OCI-LY7 (cell line): ENCODE data around the gene BRK1. TPM values are rescaled to one million over a fixed set of nuclear protein-coding genes. Genes with fewer than 3 reads are reported as not detected.
"Not testable (repeated sequence)": the region's sequence is repeated elsewhere in the genome, so short reads cannot be mapped to it uniquely, and the experiment has no call there.

Source experiments
- BruUV-seq: library from RNA; stranded (reverse); fragments of 400-500 nt; replicated peaks from 2 replicates; lab custom pipeline; 2021; lab: Mats Ljungman, UMichigan
- CTCF ChIA-PET: fragments of 300-600 bp; sonication (Branson Sonifier 250); formaldehyde crosslinking; loops from one replicate; lab custom pipeline; 2022; ENCODE audit warnings: antibody characterized with exemption; ENCODE audit not compliant: unreplicated experiment; lab: Charles Lee
- POLR2A ChIA-PET: fragments of 300-600 bp; sonication (Branson Sonifier 250); formaldehyde crosslinking; loops from one replicate; lab custom pipeline; 2022; ENCODE audit warnings: antibody characterized with exemption; lab: Charles Lee
- DNase-seq: peaks from one replicate; pipeline ENCODE4 v3.0.0-alpha.2; 2015; ENCODE audit warnings: low spot score
- H2AFZ ChIP-seq: fragments of 200-600 bp; sonication (generic), shearing (Covaris generic); 2 replicates; pipeline ENCODE4 v1.6.1; 2014; ENCODE audit warnings: mild to moderate bottlenecking, antibody characterized with exemption, low read length, moderate library complexity
- H3K27ac ChIP-seq: fragments of 200-600 bp; sonication (generic); 2 replicates; pipeline ENCODE4 v1.5.1; 2014; ENCODE audit warnings: mixed run types, low read depth, mild to moderate bottlenecking, moderate library complexity, low read length, inconsistent platforms; ENCODE audit not compliant: poor library complexity, severe bottlenecking
- H3K36me3 ChIP-seq: fragments of 200-600 bp; sonication (generic); 2 replicates; pipeline ENCODE4 v1.6.1; 2014; ENCODE audit warnings: mild to moderate bottlenecking, antibody characterized with exemption, low read length, moderate library complexity, mixed read lengths; ENCODE audit not compliant: insufficient read depth
- H3K4me1 ChIP-seq: fragments of 200-600 bp; sonication (generic); 2 replicates; pipeline ENCODE4 v1.5.1; 2014; ENCODE audit warnings: mild to moderate bottlenecking, low read length; ENCODE audit not compliant: insufficient read depth, poor library complexity, severe bottlenecking
- H3K4me2 ChIP-seq: fragments of 200-600 bp; sonication (generic); 2 replicates; pipeline ENCODE4 v1.6.1; 2014; ENCODE audit warnings: mild to moderate bottlenecking, low read length
- H3K4me3 ChIP-seq: fragments of 200-600 bp; sonication (generic); 2 replicates; pipeline ENCODE4 v1.5.1; 2014; ENCODE audit warnings: mild to moderate bottlenecking, low read depth, low read length; ENCODE audit not compliant: poor library complexity, severe bottlenecking
- H3K79me2 ChIP-seq: fragments of 200-600 bp; sonication (generic); 2 replicates; pipeline ENCODE4 v1.6.1; 2016; ENCODE audit warnings: low read depth, mild to moderate bottlenecking, low read length, moderate library complexity, mixed read lengths; ENCODE audit not compliant: insufficient read depth
- H3K9me2 ChIP-seq: fragments of 200-600 bp; sonication (generic); 2 replicates; pipeline ENCODE4 v1.6.1; 2016; ENCODE audit warnings: mild to moderate bottlenecking, low read length, mixed read lengths; ENCODE audit not compliant: insufficient read depth
- H3K9me3 ChIP-seq: fragments of 200-600 bp; sonication (generic); 2 replicates; pipeline ENCODE4 v1.6.1; 2014; ENCODE audit warnings: mild to moderate bottlenecking, mixed run types, low read length, mixed read lengths
- H4K20me1 ChIP-seq: fragments of 200-600 bp; sonication (generic); 2 replicates; pipeline ENCODE4 v1.6.1; 2014; ENCODE audit warnings: mild to moderate bottlenecking, antibody characterized with exemption, low read length, moderate library complexity, mixed read lengths; ENCODE audit not compliant: insufficient read depth
- EZH2phosphoT487 ChIP-seq: fragments of 200-600 bp; sonication (generic); IDR thresholded peaks from 2 replicates; pipeline ENCODE4 v1.6.1; 2018; ENCODE audit warnings: low read depth, borderline replicate concordance, mild to moderate bottlenecking, mixed run types, antibody characterized with exemption, low read length, moderate library complexity, mixed read lengths
- intact Hi-C: fragments of 100-400 bp; cut with micrococcal nuclease; formaldehyde crosslinking; loops from one replicate; pipeline ENCODE4 v1.10.0; 2022; ENCODE audit not compliant: unreplicated experiment
- total RNA-seq, 2 experiments: library from RNA; depleted of rRNA in 1 of 2; stranded (reverse); fragments of >200 nt in 1 of 2; shearing (Covaris generic) in 1 of 2; gene quantifications; 2 replicates each; pipeline ENCODE4 v1.2.3, GENCODE V29; 2014 to 2022
- TF ChIP-seq, protein P1 (sequence below): fragments of 200-600 bp; sonication (generic); conservative IDR thresholded peaks from 2 replicates; pipeline ENCODE4 v1.5.1; 2014; ENCODE audit warnings: mild to moderate bottlenecking, antibody characterized with exemption, low read length, moderate library complexity, mixed read lengths

Gene BRK1
- total RNA-seq, 2 experiments from 2014 or later = 80.4 to 102 TPM

DNA sequence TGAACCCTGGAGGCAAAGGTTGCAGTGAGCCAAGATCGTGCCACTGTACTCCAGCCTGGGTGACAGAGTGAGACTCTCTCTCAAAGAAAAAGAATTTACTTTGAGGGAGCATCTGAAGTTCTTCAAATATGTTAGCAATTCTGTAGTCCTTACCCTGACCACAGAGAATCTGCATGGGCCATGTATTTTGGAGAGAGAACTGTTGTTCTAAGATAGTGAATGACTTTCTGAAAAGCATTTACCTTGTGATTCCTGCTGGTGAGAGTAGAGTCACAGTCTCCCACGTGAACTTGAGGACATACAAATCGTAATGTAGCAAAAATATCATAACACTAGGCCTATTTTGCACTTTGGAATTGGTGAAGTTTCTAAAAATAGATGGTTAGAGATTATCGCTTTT is 3.9 kb downstream of the BRK1 start:
- TF ChIP-seq EZH2phosphoT487 = no peak
- TF ChIP-seq, protein P1, sequence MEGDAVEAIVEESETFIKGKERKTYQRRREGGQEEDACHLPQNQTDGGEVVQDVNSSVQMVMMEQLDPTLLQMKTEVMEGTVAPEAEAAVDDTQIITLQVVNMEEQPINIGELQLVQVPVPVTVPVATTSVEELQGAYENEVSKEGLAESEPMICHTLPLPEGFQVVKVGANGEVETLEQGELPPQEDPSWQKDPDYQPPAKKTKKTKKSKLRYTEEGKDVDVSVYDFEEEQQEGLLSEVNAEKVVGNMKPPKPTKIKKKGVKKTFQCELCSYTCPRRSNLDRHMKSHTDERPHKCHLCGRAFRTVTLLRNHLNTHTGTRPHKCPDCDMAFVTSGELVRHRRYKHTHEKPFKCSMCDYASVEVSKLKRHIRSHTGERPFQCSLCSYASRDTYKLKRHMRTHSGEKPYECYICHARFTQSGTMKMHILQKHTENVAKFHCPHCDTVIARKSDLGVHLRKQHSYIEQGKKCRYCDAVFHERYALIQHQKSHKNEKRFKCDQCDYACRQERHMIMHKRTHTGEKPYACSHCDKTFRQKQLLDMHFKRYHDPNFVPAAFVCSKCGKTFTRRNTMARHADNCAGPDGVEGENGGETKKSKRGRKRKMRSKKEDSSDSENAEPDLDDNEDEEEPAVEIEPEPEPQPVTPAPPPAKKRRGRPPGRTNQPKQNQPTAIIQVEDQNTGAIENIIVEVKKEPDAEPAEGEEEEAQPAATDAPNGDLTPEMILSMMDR = no peak
- ChIA-PET POLR2A (interaction anchor here (0.6 kb wide), 1 partner anchor 530 kb away, joined by 3 read pairs; no protein-coding TSS in a partner anchor), CTCF (no interaction called here)
- Histone ChIP-seq H3K4me3 (no peak overlapping the region), H3K79me2 (peaks cover 76% of the 10 kb centered on the region), H3K4me1 (peaks cover 20% of the 10 kb centered on the region), H2AFZ (no peak overlapping the region), H3K27ac (no peak overlapping the region), H3K36me3 (peaks cover 66% of the 10 kb centered on the region), H3K9me3 (no peaks in the 10 kb centered on the region), H3K9me2 (no peaks in the 10 kb centered on the region), H4K20me1 (peaks cover 14% of the 10 kb centered on the region; the same call in 1 of the 2 replicates), H3K4me2 (no peak overlapping the region)
- no TSS peak for BruUV-seq
- intact Hi-C loops = loop anchor here (5.0 kb wide), 1 partner anchor 203 kb away; the partner anchor contains the start of gene SEC13
- no peak for DNase-seq

DNA sequence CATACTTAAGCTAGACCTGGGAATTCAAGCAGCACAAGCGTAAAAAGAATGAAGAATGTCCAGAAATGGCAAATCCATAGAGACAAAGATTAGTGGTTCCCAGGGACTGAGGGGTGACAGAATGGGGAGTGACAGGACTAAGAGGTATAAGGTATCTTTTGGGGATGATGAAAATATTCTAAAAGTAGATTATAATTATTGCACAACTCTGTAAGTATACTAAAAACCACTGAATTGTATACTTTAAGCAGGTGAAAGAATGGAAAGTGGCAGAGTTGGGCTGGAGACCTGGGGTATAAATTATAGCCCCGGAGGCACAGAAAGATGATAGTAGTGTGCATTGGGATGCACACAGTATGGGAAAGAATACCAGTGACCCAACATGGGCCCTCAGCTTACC is 5.6 kb downstream of the BRK1 start:
- ChIA-PET POLR2A (interaction anchor here (0.5 to 0.9 kb wide), 2 partner anchors 11 to 133 kb away, joined by 3 read pairs; no protein-coding TSS in a partner anchor), CTCF (no interaction called here)
- Histone ChIP-seq H3K4me1 (peaks cover 20% of the 10 kb centered on the region), H2AFZ (no peak overlapping the region), H3K79me2 (peaks cover 75% of the 10 kb centered on the region), H3K36me3 (peaks cover 82% of the 10 kb centered on the region), H3K4me3 (no peak overlapping the region), H4K20me1 (peaks cover 12% of the 10 kb centered on the region; the same call in 1 of the 2 replicates), H3K4me2 (no peak overlapping the region), H3K9me3 (no peaks in the 10 kb centered on the region), H3K27ac (no peak overlapping the region), H3K9me2 (no peaks in the 10 kb centered on the region)
- no peak for TF ChIP-seq EZH2phosphoT487
- TF ChIP-seq, protein P1 = no peak
- DNase-seq = no peak
- intact Hi-C loops = no loop called here
- BruUV-seq = no TSS peak

DNA sequence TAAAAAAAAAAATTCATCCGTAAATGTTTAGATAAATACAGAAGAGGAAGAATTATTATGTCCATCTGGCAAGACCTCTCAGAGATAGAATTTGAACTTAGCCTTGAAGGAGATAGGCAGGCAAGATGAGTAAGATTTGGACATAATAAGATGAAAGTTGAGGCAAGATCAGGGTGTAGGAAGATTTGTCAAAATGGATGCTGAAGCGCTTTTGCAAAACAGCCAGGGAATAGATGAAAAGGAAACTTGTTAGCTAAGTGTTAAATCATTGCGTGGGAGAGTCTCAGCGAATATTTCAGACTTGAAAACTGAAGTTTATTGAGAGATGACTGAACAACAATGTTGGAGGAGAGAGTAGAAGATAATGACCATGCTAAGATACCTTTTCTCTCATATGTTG is 7.2 kb downstream of the BRK1 start:
- peaks cover 7% of the 10 kb centered on the region; the same call in 1 of the 2 replicates for H4K20me1 ChIP-seq
- DNase-seq = no peak
- no peaks in the 10 kb centered on the region for H3K9me2 ChIP-seq
- POLR2A ChIA-PET = interaction anchor here (1.0 kb wide), 1 partner anchor 199 kb away, joined by 3 read pairs; no protein-coding TSS in a partner anchor
- TF ChIP-seq, protein P1 = no peak
- TF ChIP-seq EZH2phosphoT487 = no peak
- no peak overlapping the region for H3K27ac ChIP-seq
- H3K4me2 ChIP-seq = no peak overlapping the region
- no peak overlapping the region for H3K4me3 ChIP-seq
- no peaks in the 10 kb centered on the region for H3K9me3 ChIP-seq
- intact Hi-C loops = no loop called here
- BruUV-seq = no TSS peak
- CTCF ChIA-PET = no interaction called here
- H3K36me3 ChIP-seq = peaks cover 91% of the 10 kb centered on the region
- peaks cover 59% of the 10 kb centered on the region for H3K79me2 ChIP-seq
- peaks cover 6% of the 10 kb centered on the region for H3K4me1 ChIP-seq
- H2AFZ ChIP-seq = no peak overlapping the region

DNA sequence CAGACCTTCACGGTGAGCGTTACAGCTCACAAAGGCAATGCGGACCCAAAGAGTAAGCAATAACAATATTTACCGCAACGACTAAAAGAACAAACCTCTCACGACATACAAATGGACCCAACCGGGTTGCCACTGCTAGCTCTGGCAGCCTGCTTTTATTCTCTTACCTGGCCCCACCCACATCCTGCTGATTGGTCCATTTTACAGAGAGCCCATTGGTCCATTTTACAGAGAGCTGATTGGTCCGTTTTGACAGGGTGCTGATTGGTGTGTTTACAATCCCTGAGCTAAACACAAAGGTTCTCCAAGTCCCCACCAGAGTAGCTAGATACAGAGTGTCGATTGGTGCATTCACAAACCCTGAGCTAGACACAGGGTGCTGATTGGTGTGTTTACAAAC is 20.4 kb downstream of the BRK1 start:
- H3K4me2 ChIP-seq, H3K9me2 ChIP-seq, H4K20me1 ChIP-seq, BruUV-seq, H3K27ac ChIP-seq, H3K4me3 ChIP-seq, H3K9me3 ChIP-seq, H3K4me1 ChIP-seq, intact Hi-C loops, H3K79me2 ChIP-seq, DNase-seq, H3K36me3 ChIP-seq, H2AFZ ChIP-seq, CTCF ChIA-PET: not testable (repeated sequence)
- POLR2A ChIA-PET = interaction anchor here (0.6 to 1.5 kb wide), 4 partner anchors 9 to 400 kb away, joined by 3 to 5 read pairs (median 4); partner anchors contain the start of gene BRK1
